SK-N-SH (cell line): Measurements from ENCODE around the gene KCNJ12.

Experiments used
- ELF1 ChIP-seq: IDR thresholded peaks from 2 replicates; pipeline ENCODE4 v1.4.0; 2012
- EP300 ChIP-seq, 2 experiments: IDR thresholded peaks; 2 replicates each; pipeline versions ENCODE4 v1.4.0 to v1.6.1; 2012; ENCODE audit warnings: borderline replicate concordance in 1 of 2, low read depth in 1 of 2, low read length in 1 of 2
- FOXJ3 ChIP-seq: sonication (generic); formaldehyde crosslinking; IDR thresholded peaks from 2 replicates; pipeline ENCODE4 v1.5.1; 2020; ENCODE audit warnings: mild to moderate bottlenecking, missing genetic modification reagents
- PBX3 ChIP-seq: IDR thresholded peaks from 2 replicates; pipeline ENCODE4; 2012
- POLR2AphosphoS5 ChIP-seq: IDR thresholded peaks from 2 replicates; pipeline ENCODE4 v1.6.1; 2012; ENCODE audit warnings: low read depth, low read length
- RCOR1 ChIP-seq: fragments of 150-350 bp; IDR thresholded peaks from 2 replicates; pipeline ENCODE4 v1.6.1; 2017; ENCODE audit warnings: antibody characterized with exemption, low read length
- REST ChIP-seq: IDR thresholded peaks from 2 replicates; pipeline ENCODE4 v1.6.1; 2012; ENCODE audit warnings: mild to moderate bottlenecking, low read depth, low read length, moderate library complexity
- SMC3 ChIP-seq: IDR thresholded peaks from 2 replicates; pipeline ENCODE4 v1.6.1; 2012; ENCODE audit warnings: low read depth, low read length, improper control_type of control experiment
- TCF12 ChIP-seq: IDR thresholded peaks from 2 replicates; pipeline ENCODE4 v1.4.0; 2012
- USF1 ChIP-seq: IDR thresholded peaks from 2 replicates; pipeline ENCODE4 v1.4.0; 2012; ENCODE audit warnings: low read depth, borderline replicate concordance
- USF2 ChIP-seq: fragments of 150-350 bp; IDR thresholded peaks from 2 replicates; pipeline ENCODE4 v1.6.1; 2017; ENCODE audit warnings: antibody characterized with exemption, low read length, low read depth, borderline replicate concordance
- ZBTB33 ChIP-seq: IDR thresholded peaks from 2 replicates; pipeline ENCODE4 v1.4.0; 2012; ENCODE audit warnings: low read depth, borderline replicate concordance
- TF ChIP-seq, protein P1 (sequence below): fragments of 200-600 bp; sonication (generic); IDR thresholded peaks from 2 replicates; pipeline ENCODE4 v1.6.1; 2017; ENCODE audit warnings: antibody characterized with exemption, mild to moderate bottlenecking, moderate library complexity
- TF ChIP-seq, protein P2 (sequence below): IDR thresholded peaks from 2 replicates; pipeline ENCODE4 v1.4.0; 2012; ENCODE audit warnings: low read depth

GRCh38 chr17:21452377-21453143 lies 76.4 kb downstream of the KCNJ12 start:
- TF ChIP-seq ELF1 (no peak), REST (no peak), SMC3 (no peak), ZBTB33 (no peak), POLR2AphosphoS5 (no peak), TCF12 (no peak), RCOR1 (no peak), USF1 (no peak), PBX3 (no peak), FOXJ3 (CRISPR knock-in tag) (no peak), EP300 (IDR thresholded peaks at IDR 0.05; ENCODE audit: borderline replicate concordance in 1 of 2, low read depth in 1 of 2, low read length in 1 of 2) (no peak), USF2 (no peak)
- TF ChIP-seq, protein P1, sequence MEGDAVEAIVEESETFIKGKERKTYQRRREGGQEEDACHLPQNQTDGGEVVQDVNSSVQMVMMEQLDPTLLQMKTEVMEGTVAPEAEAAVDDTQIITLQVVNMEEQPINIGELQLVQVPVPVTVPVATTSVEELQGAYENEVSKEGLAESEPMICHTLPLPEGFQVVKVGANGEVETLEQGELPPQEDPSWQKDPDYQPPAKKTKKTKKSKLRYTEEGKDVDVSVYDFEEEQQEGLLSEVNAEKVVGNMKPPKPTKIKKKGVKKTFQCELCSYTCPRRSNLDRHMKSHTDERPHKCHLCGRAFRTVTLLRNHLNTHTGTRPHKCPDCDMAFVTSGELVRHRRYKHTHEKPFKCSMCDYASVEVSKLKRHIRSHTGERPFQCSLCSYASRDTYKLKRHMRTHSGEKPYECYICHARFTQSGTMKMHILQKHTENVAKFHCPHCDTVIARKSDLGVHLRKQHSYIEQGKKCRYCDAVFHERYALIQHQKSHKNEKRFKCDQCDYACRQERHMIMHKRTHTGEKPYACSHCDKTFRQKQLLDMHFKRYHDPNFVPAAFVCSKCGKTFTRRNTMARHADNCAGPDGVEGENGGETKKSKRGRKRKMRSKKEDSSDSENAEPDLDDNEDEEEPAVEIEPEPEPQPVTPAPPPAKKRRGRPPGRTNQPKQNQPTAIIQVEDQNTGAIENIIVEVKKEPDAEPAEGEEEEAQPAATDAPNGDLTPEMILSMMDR = no peak; the same call in 1 of the 2 replicates
- TF ChIP-seq, protein P2, sequence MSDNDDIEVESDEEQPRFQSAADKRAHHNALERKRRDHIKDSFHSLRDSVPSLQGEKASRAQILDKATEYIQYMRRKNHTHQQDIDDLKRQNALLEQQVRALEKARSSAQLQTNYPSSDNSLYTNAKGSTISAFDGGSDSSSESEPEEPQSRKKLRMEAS = no peak
